ENCODE data around the gene EPHA2.

The EPHA2 gene

DNA sequence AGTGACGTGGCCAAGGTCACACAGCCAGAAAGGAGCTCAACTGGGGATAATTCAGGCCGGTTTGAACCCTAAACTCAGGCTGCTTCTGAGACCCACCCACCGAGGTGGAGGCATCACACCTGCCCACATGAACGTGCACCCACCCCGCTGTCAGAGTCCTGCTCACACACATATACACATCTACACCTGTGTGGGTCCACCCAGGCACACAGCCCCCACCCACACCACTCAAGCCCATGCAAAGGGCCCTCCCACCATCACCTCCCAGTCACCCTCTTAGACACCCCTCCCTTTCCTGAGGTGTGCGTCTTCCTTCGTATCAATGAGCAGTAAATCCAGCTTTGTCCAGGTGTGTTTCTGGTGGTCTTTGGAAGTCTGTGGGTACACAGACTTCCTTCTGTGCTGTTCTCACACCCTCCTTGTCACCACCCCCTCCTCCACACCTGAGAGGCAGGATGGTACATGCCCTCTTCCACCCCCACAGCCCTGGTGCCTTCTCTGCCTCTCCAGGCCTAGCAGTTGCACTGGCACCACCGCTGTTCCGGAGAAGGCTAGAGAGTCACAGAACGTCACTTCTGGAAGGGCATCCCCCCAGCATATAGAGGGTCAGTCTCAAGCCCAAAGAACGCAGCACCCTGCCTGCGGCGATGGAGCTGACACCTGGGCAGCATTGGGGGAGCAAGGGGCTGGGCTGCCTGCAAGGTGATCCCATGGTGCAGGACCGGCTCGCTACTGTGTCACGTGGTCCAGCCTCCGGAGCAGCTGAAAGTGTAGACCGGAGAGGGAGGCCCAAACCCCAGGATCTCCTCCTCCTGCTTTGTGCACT is 63.6 kb downstream of the EPHA2 start:
- no peak for TF ChIP-seq TAF1 (IDR thresholded peaks at IDR 0.05; ENCODE audit: borderline replicate concordance, insufficient read depth, low read length)
- TF ChIP-seq POLR2AphosphoS5 (IDR thresholded peaks at IDR 0.05; ENCODE audit: low read depth, low read length) = no peak
- TF ChIP-seq SIN3A (IDR thresholded peaks at IDR 0.05; ENCODE audit: borderline replicate concordance, insufficient read depth, low read length) = no peak
- TF ChIP-seq FOXP2 (optimal IDR thresholded peaks at IDR 0.05; ENCODE audit: borderline replicate concordance, extremely low read depth, extremely low read length, insufficient read depth) = no peak
- TF ChIP-seq, protein P1, sequence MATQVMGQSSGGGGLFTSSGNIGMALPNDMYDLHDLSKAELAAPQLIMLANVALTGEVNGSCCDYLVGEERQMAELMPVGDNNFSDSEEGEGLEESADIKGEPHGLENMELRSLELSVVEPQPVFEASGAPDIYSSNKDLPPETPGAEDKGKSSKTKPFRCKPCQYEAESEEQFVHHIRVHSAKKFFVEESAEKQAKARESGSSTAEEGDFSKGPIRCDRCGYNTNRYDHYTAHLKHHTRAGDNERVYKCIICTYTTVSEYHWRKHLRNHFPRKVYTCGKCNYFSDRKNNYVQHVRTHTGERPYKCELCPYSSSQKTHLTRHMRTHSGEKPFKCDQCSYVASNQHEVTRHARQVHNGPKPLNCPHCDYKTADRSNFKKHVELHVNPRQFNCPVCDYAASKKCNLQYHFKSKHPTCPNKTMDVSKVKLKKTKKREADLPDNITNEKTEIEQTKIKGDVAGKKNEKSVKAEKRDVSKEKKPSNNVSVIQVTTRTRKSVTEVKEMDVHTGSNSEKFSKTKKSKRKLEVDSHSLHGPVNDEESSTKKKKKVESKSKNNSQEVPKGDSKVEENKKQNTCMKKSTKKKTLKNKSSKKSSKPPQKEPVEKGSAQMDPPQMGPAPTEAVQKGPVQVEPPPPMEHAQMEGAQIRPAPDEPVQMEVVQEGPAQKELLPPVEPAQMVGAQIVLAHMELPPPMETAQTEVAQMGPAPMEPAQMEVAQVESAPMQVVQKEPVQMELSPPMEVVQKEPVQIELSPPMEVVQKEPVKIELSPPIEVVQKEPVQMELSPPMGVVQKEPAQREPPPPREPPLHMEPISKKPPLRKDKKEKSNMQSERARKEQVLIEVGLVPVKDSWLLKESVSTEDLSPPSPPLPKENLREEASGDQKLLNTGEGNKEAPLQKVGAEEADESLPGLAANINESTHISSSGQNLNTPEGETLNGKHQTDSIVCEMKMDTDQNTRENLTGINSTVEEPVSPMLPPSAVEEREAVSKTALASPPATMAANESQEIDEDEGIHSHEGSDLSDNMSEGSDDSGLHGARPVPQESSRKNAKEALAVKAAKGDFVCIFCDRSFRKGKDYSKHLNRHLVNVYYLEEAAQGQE (IDR thresholded peaks at IDR 0.05; ENCODE audit: insufficient read depth in 1 of 2, low read depth in 2 of 2, low read length in 2 of 2) = no peak

DNA sequence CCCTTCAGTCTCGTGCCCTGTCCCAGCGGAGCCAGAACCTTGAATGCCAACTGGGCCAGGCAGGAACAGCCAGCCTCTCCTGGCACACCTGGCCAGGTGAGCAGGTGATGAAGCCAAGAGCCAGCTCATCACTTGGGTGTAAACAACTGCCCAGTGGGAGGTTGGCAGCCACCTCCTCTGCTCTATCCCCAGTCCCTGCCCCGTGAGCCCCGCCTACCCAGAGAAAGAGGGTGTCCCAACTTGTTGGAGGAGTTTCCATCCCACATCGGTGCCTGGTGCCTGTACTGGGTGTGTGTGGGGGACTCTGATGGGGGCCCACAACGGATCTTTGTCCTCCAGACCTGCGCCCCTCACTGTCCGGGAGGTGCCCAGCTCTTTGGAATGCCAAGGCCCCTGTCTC is 64.6 kb downstream of the EPHA2 start:
- TF ChIP-seq POLR2AphosphoS5 (IDR thresholded peaks at IDR 0.05; ENCODE audit: low read depth, low read length) = no peak
- no peak for TF ChIP-seq TAF1 (IDR thresholded peaks at IDR 0.05; ENCODE audit: borderline replicate concordance, insufficient read depth, low read length)
- no peak for TF ChIP-seq FOXP2 (optimal IDR thresholded peaks at IDR 0.05; ENCODE audit: borderline replicate concordance, extremely low read depth, extremely low read length, insufficient read depth)
- TF ChIP-seq SIN3A (IDR thresholded peaks at IDR 0.05; ENCODE audit: borderline replicate concordance, insufficient read depth, low read length) = no peak
- TF ChIP-seq, protein P1 (IDR thresholded peaks at IDR 0.05; ENCODE audit: insufficient read depth in 1 of 2, low read depth in 2 of 2, low read length in 2 of 2) = no peak

DNA sequence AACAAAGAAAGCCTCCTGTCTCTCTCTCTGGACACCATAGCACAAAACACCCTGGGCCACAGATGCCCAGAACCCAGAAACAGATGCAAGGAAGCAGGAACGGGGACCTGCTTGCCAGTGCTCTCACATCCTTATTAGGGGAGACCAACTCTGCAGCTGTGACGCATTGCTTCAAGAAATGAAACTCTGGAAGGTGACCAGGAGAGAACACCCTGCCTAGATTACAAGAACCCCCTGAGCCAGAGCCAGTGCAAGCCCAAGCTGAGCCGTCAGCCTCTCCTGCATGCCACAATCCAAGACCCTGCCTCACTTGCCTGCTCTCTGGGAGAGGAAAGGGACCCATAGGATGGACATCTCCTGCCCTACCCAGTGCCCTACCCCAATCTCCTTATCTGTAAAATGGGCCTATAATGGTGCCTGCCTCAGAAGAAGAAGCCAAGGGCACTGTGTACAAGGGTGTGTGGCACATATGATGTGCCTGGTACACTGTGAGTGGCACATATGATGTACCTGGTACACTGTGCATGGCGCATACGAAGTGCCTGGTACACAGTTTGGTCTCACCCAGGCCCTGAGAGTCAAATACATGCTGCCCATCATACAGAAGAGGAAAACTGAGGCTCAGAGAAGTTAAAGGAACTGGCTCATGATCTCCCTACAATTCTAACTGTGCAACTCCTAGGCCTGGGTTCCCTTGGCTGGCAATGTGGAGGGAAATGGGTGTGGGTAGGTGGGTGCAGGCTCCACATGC is 65.6 kb downstream of the EPHA2 start:
- TF ChIP-seq FOXP2 (optimal IDR thresholded peaks at IDR 0.05; ENCODE audit: borderline replicate concordance, extremely low read depth, extremely low read length, insufficient read depth) = no peak

DNA sequence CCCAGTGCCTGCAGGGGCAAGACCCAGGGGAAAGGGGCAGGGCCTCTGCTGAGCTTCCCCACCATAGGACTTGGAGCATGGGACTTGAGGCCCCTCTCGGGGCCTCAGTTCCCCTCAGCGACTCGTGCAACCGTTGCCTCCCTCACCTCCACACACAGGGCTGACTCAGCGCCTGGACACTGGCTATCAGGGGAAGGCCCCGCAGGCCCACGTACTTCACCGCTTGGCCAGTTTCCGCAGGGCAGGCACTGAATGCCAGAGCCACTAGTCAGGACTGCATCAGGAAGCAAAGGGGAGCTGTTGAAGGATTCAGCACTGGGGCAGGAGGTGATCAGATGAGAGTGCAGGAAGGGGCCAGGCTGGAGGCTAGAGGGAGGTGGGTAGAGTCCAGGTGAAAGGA is 66.9 kb downstream of the EPHA2 start:
- TF ChIP-seq, protein P1 (IDR thresholded peaks at IDR 0.05; ENCODE audit: insufficient read depth in 1 of 2, low read depth in 2 of 2, low read length in 2 of 2) = no peak
- no peak for TF ChIP-seq TAF1 (IDR thresholded peaks at IDR 0.05; ENCODE audit: borderline replicate concordance, insufficient read depth, low read length)
- TF ChIP-seq SIN3A (IDR thresholded peaks at IDR 0.05; ENCODE audit: borderline replicate concordance, insufficient read depth, low read length) = no peak
- no peak for TF ChIP-seq FOXP2 (optimal IDR thresholded peaks at IDR 0.05; ENCODE audit: borderline replicate concordance, extremely low read depth, extremely low read length, insufficient read depth)
- TF ChIP-seq POLR2AphosphoS5 (IDR thresholded peaks at IDR 0.05; ENCODE audit: low read depth, low read length) = no peak

DNA sequence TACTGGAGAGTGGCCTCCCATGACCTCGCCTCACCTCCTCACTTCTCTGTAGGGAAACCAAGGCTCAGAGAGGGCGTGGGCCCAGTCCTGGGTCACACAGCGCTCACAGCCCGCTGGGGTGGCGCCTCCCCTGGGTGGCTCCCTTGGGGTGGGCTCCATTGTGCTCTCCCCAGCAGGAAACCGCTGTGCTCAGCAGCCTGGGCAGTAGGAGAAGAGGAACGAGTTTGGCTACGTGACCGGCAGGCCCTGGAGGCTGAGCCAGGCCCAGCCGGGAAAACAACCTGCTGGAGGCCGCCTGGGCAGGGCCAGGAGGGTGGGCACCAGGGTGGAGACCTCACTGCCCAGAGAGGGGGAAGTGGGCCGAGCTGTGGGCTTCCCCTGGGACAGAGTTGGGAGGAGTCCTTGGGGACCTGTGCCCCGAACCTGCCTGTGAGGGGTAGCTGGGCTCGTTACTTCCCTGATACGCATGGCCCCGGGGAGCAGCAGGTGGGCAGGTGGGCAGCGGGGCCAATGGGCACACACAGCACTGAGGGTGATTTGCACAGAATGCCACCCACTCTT is 67.4 kb downstream of the EPHA2 start:
- TF ChIP-seq TAF1 (IDR thresholded peaks at IDR 0.05; ENCODE audit: borderline replicate concordance, insufficient read depth, low read length) (no peak), SIN3A (IDR thresholded peaks at IDR 0.05; ENCODE audit: borderline replicate concordance, insufficient read depth, low read length) (no peak), FOXP2 (optimal IDR thresholded peaks at IDR 0.05; ENCODE audit: borderline replicate concordance, extremely low read depth, extremely low read length, insufficient read depth) (no peak), POLR2AphosphoS5 (IDR thresholded peaks at IDR 0.05; ENCODE audit: low read depth, low read length) (no peak)
- TF ChIP-seq, protein P1 (IDR thresholded peaks at IDR 0.05; ENCODE audit: insufficient read depth in 1 of 2, low read depth in 2 of 2, low read length in 2 of 2) = no peak

Data from PFSK-1 (cell line).